ENCODE measurements around the gene MPDZ.

GRCh38 chr9:13089666-13090065 lies 189.8 kb downstream of the MPDZ start:
- TF ChIP-seq CTCF (IDR thresholded peaks at IDR 0.05) = no peak
- no peak for TF ChIP-seq POLR2A (IDR thresholded peaks at IDR 0.05)
- TF ChIP-seq POLR2AphosphoS5 (IDR thresholded peaks at IDR 0.05) = no peak
